ENCODE data around the gene ZNF580. TPM values are rescaled to one million over a fixed set of nuclear protein-coding genes. Genes with fewer than 3 reads are reported as not detected.

Gene ZNF580
- total and polyA plus RNA-seq, 2 of the 13 experiments (the other 11 are each of a cell fraction or from before 2014, with no cell fraction given): 4.4 to 6.0 TPM

- no peak for TF ChIP-seq ZBED4 (CRISPR knock-in tag; IDR thresholded peaks at IDR 0.05; ENCODE audit: borderline replicate concordance)
- no peak for TF ChIP-seq TRIM24 (CRISPR knock-in tag; IDR thresholded peaks at IDR 0.05)
- TF ChIP-seq SMAD3 (CRISPR knock-in tag; IDR thresholded peaks at IDR 0.05): no peak
- TF ChIP-seq PAX8 (CRISPR knock-in tag; IDR thresholded peaks at IDR 0.05; ENCODE audit: borderline replicate concordance): no peak
- TF ChIP-seq MTA3 (CRISPR knock-in tag; IDR thresholded peaks at IDR 0.05): no peak
- peak; percentile 35 for TF ChIP-seq YY1 (IDR thresholded peaks at IDR 0.05; ENCODE audit: insufficient read depth, insufficient replicate concordance, low read depth, low read length)
- TF ChIP-seq NR0B2 (CRISPR knock-in tag; IDR thresholded peaks at IDR 0.05): no peak
- no peak for TF ChIP-seq ARNT (IDR thresholded peaks at IDR 0.05)
- no peak for TF ChIP-seq E2F5 (CRISPR knock-in tag; conservative IDR thresholded peaks at IDR 0.05)
- TF ChIP-seq GATA4 (IDR thresholded peaks at IDR 0.05; ENCODE audit: borderline replicate concordance, low read depth): no peak
- TF ChIP-seq GPBP1L1 (CRISPR knock-in tag; IDR thresholded peaks at IDR 0.05): no peak
- no peak for TF ChIP-seq CEBPB (IDR thresholded peaks at IDR 0.05; ENCODE audit: borderline replicate concordance, low read depth, low read length)
- TF ChIP-seq SOX5 (CRISPR knock-in tag; IDR thresholded peaks at IDR 0.05; ENCODE audit: borderline replicate concordance): 0 out of 2 replicates have a peak, but pooled peaks have one; percentile 2
- 0 out of 2 replicates have a peak, but pooled peaks have one; percentile 27 for TF ChIP-seq MIER3 (CRISPR knock-in tag; IDR thresholded peaks at IDR 0.05; ENCODE audit: borderline replicate concordance)
- TF ChIP-seq ZNF790 (CRISPR knock-in tag; IDR thresholded peaks at IDR 0.05; ENCODE audit: borderline replicate concordance): no peak
- TF ChIP-seq, protein P1, sequence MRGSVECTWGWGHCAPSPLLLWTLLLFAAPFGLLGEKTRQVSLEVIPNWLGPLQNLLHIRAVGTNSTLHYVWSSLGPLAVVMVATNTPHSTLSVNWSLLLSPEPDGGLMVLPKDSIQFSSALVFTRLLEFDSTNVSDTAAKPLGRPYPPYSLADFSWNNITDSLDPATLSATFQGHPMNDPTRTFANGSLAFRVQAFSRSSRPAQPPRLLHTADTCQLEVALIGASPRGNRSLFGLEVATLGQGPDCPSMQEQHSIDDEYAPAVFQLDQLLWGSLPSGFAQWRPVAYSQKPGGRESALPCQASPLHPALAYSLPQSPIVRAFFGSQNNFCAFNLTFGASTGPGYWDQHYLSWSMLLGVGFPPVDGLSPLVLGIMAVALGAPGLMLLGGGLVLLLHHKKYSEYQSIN (CRISPR knock-in tag; IDR thresholded peaks at IDR 0.05; ENCODE audit: borderline replicate concordance): no peak
- TF ChIP-seq, protein P2, sequence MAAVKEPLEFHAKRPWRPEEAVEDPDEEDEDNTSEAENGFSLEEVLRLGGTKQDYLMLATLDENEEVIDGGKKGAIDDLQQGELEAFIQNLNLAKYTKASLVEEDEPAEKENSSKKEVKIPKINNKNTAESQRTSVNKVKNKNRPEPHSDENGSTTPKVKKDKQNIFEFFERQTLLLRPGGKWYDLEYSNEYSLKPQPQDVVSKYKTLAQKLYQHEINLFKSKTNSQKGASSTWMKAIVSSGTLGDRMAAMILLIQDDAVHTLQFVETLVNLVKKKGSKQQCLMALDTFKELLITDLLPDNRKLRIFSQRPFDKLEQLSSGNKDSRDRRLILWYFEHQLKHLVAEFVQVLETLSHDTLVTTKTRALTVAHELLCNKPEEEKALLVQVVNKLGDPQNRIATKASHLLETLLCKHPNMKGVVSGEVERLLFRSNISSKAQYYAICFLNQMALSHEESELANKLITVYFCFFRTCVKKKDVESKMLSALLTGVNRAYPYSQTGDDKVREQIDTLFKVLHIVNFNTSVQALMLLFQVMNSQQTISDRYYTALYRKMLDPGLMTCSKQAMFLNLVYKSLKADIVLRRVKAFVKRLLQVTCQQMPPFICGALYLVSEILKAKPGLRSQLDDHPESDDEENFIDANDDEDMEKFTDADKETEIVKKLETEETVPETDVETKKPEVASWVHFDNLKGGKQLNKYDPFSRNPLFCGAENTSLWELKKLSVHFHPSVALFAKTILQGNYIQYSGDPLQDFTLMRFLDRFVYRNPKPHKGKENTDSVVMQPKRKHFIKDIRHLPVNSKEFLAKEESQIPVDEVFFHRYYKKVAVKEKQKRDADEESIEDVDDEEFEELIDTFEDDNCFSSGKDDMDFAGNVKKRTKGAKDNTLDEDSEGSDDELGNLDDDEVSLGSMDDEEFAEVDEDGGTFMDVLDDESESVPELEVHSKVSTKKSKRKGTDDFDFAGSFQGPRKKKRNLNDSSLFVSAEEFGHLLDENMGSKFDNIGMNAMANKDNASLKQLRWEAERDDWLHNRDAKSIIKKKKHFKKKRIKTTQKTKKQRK (IDR thresholded peaks at IDR 0.05; ENCODE audit: low read length): no peak
- no peak for TF ChIP-seq NFKBIZ (CRISPR knock-in tag; IDR thresholded peaks at IDR 0.05)
Observed at GRCh38 chr19:55605637-55606470, 34.9 kb upstream of the ZNF580 start, which contains the start of gene ZNF865 (continued).
